Measurements from ENCODE around the gene MORF4L1.

MORF4L1 gene

GRCh38 chr15:78928616-78929093, 56.0 kb downstream of the MORF4L1 start:
- no peaks in the 10 kb centered on the region for H3K27me3 ChIP-seq
- peaks cover 97% of the 10 kb centered on the region for H3K36me3 ChIP-seq
- H3K4me1 ChIP-seq (ENCODE audit: control insufficient read depth in 1 of 2, insufficient read depth in 1 of 2, low read depth in 1 of 2, low read length in 1 of 2) = no peaks in the 10 kb centered on the region
- no peak overlapping the region for H3K27ac ChIP-seq
- H3K9me3 ChIP-seq = no peaks in the 10 kb centered on the region
- no peak for TF ChIP-seq CTCF (IDR thresholded peaks at IDR 0.05)
- no peak overlapping the region for H3K4me3 ChIP-seq (ENCODE audit: low read depth in 1 of 2, low read length in 1 of 2)

GRCh38 chr15:78929536-78930264, 57.0 kb downstream of the MORF4L1 start:
- no peaks in the 10 kb centered on the region for H3K9me3 ChIP-seq
- no peak overlapping the region for H3K27ac ChIP-seq
- H3K4me1 ChIP-seq (ENCODE audit: control insufficient read depth in 1 of 2, insufficient read depth in 1 of 2, low read depth in 1 of 2, low read length in 1 of 2) = peaks cover 2 to 4% of the 10 kb centered on the region in 2 experiments
- TF ChIP-seq CTCF (IDR thresholded peaks at IDR 0.05) = no peak
- H3K4me3 ChIP-seq (ENCODE audit: low read depth in 1 of 2, low read length in 1 of 2) = no peak overlapping the region
- H3K27me3 ChIP-seq = no peaks in the 10 kb centered on the region
- H3K36me3 ChIP-seq = peaks cover 98% of the 10 kb centered on the region

- peaks cover 89% of the 10 kb centered on the region for H3K36me3 ChIP-seq
- no peak overlapping the region for H3K27ac ChIP-seq
- H3K4me1 ChIP-seq (ENCODE audit: control insufficient read depth in 1 of 2, insufficient read depth in 1 of 2, low read depth in 1 of 2, low read length in 1 of 2) = peaks cover 13 to 15% of the 10 kb centered on the region in 2 experiments
- TF ChIP-seq CTCF (IDR thresholded peaks at IDR 0.05) = no peak
- no peaks in the 10 kb centered on the region for H3K9me3 ChIP-seq
- H3K4me3 ChIP-seq (ENCODE audit: low read depth in 1 of 2, low read length in 1 of 2) = no peak overlapping the region
- H3K27me3 ChIP-seq = no peaks in the 10 kb centered on the region
These were observed 58.1 kb downstream of the MORF4L1 start for GRCh38 chr15:78930577-78931388.

- H3K4me1 ChIP-seq (ENCODE audit: control insufficient read depth in 1 of 2, insufficient read depth in 1 of 2, low read depth in 1 of 2, low read length in 1 of 2) = peaks cover 22 to 23% of the 10 kb centered on the region in 2 experiments
- TF ChIP-seq CTCF (IDR thresholded peaks at IDR 0.05) = no peak
These were observed 59.0 kb downstream of the MORF4L1 start for GRCh38 chr15:78931439-78932257.

GRCh38 chr15:78932258-78932808, 59.6 kb downstream of the MORF4L1 start:
- Histone ChIP-seq H3K27ac (no peak overlapping the region), H3K4me3 (ENCODE audit: low read depth in 1 of 2, low read length in 1 of 2) (no peak overlapping the region), H3K27me3 (no peaks in the 10 kb centered on the region), H3K9me3 (no peaks in the 10 kb centered on the region), H3K4me1 (ENCODE audit: control insufficient read depth in 1 of 2, insufficient read depth in 1 of 2, low read depth in 1 of 2, low read length in 1 of 2) (peaks cover 29 to 30% of the 10 kb centered on the region in 2 experiments), H3K36me3 (peaks cover 73% of the 10 kb centered on the region)
- TF ChIP-seq CTCF (IDR thresholded peaks at IDR 0.05) = no peak

More at GRCh38 chr15:78931439-78932257, 59.0 kb downstream of the MORF4L1 start:
- Histone ChIP-seq H3K4me3 (ENCODE audit: low read depth in 1 of 2, low read length in 1 of 2) (no peak overlapping the region), H3K27ac (no peak overlapping the region), H3K36me3 (peaks cover 80% of the 10 kb centered on the region), H3K27me3 (no peaks in the 10 kb centered on the region), H3K9me3 (no peaks in the 10 kb centered on the region)
